Activated CD8-positive, alpha-beta memory T cell treated with anti-CD3 and anti-CD28 coated beads, Interleukin-2, amount 50 U/mL, for 4 hours (primary cell): ENCODE data around the gene BIK.
"Not testable (repeated sequence)": the region's sequence is repeated elsewhere in the genome, so short reads cannot be mapped to it uniquely, and the experiment has no call there.

Experiments
- DNase-seq: peaks from one replicate; pipeline ENCODE4 v3.0.0-alpha.2; 2020

BIK gene

DNA sequence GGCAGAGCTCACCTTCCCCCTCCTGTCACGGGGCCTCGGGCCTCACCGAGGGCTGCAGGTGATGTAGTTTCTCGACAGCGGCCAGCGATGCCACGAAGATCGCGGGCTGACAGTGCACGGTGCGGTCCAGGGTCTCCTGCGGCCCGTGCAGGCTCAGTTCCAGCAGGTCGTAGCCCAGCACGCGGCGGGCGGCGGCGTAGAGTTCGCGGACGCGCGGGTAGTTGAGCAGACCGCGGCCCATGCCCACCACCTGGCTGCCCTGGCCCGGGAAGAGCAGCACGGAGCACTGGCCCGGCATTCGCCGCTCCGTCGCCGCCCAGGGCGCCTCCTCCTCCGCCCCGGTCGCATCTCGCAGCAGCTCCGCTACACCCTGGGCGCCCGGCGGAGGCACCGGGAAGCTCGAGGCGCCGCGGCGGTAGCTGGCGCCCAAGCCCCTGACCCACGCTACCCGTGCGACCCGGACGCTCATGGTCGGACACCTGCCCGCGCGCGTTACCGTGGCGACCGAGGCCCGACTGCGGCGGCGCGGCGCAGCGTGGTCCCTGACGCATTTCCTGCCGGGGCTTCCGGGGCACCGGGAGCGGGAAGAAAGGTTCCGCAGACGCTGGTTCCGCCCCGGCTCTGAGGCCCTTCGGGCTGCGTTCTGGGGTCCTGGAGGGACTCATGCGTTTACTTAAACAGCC, 32.5 kb downstream of the BIK start, which contains the start of gene MCAT:
Gene MCAT (minus strand): TSS at position 519 of the 683 bp plus-strand sequence. CDS start 50 bp downstream, at position 469.
- peak; percentile 80 for DNase-seq

GRCh38 chr22:43144949-43145348, 34.4 kb downstream of the BIK start:
- no peak for DNase-seq

DNA sequence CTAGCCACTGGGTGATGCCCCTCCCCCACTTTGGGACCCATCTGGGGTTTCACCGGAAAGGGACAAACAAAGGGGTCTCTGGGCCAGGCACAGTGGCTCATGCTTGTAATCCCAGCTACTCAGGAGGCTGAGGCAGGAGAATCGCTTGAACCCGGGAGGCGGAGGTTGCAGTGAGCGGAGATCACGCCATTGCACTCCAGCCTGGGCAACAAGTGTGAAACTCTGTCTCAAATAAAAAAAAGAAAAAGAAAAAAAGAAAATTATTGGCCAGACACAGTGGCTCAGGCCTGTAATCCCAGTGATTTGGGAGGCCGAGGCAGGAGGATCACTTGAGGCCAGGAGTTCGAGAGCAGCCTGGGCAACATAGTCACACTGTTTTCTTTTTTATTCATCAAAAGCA, 34.8 kb downstream of the BIK start:
- not testable (repeated sequence) for DNase-seq

DNA sequence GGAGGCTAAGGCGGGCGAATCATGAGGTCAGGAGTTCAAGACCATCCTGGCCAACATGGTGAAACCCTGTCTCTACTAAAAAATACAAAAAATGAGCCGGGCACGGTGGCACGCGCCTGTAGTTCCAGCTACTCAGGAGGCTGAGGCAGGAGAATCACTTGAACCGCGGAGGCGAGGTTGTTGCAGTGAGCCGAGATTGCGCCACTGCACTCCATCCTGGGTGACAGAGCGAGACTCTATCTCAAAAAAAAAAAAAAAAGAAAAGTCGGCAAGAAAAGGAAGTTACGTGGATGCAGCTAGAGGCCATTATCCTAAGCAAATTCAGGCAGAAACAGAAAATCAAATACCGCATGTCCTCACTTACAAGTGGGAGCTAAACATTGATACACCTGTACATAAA, 35.8 kb downstream of the BIK start:
- not testable (repeated sequence) for DNase-seq

DNA sequence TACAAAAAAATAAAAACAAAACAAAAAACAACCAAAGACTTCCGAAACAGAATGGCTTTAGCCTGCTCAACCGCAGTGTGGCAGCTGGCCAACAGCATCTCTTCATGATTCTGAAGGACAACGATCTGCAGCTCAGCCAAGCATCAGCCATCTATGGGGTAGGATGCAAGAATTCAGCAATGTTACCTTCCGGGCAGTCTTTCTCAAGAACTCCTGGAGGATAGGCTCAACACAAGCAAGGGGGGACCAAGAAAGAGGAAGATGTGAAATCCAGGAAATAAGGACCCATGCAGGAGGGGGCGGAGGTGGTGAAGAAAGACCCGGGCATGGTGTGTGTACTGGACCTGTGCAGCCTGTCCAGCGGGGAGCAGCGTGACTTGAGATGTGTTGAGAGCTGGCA, 37.3 kb downstream of the BIK start:
- DNase-seq, result no peak

- no peak for DNase-seq
Measured at GRCh38 chr22:43148581-43148980, 38.0 kb downstream of the BIK start.

DNA sequence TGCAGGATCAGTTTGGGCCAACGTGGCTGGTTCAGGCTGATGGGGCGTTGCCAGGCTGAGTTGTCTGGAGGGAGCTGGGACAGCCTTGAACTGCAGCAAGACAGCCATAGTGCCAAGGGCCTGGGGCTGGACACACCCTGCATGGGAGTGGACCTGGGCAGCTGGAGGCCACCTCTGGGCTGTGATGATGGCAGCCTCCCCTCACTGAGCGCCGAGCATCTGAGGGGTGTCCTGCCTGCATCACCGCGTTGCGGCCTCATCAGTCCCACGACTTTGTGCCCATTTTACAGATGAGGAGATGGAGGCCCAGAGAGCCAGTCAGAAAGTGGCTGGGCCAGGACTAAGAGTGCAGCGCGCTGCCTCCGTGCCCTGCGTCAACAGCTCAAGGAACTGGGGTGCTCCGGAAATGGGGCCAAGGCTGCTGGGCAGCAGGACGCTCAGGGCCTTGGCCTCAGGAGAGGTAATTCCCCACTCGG, 40.2 kb downstream of the BIK start:
- no peak for DNase-seq

DNA sequence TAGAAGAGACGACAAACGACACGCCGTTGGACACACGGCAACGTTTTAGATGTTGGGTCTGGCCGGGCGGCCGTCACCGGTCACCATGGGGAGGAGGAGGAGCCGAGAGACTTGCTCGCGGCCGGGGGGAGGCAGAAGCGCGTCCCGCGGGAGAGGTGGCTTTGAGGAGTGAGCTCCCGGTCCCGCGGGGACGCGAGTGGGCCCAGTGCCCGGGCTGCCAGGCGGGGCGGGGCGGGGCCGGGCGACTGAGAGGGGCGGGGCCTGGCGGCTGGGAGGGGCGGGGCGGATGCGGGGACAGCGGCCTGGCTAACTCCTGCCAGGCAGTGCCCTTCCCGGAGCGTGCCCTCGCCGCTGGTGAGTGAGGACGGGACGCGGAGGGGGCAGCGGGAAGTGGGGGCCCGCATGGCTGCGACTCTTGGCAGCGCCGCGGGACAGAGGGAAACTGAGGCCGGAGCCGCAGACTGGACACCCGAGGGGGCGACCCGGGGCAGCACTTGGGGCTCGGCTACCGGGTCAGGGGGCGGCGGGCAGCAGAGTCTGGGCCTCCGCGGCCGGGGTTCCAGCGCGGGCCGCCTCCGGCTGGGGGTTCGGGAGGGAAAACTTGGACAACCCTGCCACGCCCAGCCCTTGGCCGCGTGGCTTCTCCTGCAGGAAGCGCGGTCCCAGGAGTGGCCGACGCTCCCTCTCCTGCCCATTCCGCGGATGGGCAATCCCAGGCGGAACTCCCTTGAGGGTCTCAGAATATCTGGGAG, 40.9 kb downstream of the BIK start, which contains the start of gene TSPO:
Gene TSPO (plus strand): TSS at position 309 of the 752 bp plus-strand sequence. CDS start 7,680 bp downstream, outside the sequence.
- peak; percentile 60 for DNase-seq

GRCh38 chr22:43152003-43152356, 41.4 kb downstream of the BIK start:
- DNase-seq, result no peak

DNA sequence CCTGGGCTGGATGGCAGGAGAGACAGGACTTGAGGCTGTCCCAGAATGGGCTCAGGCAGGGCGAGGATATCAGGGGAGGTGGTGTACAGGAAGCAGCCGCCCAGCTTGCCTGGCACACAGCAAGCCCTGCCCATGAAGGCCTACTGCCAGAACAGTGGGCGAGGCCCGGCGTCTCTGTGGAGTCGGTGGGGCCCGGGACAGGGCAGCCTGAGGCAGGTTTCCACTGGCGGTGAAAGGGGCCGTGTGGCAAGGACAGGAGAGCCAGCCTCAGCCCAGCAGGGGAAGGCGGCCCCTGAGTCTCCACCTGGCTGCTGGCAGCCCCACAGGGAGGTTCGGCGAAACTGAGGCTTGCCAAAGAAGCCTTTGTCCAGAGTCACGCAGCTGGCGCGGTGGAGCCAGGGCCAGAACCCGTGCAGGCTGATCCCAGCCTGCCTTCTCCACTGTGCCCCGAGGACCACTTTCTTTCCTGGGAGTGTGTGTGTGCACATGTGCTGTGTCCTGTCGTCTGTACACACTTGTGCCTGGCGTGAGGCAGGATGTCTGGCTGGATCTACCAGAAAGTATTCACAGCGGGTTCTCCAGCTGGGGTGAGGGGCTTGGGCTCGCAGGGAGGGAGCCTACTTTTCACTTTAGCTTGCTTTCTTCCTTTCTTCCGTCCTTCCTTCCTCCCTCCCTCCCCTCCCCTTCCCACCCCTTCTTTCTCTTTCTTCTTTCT, 42.0 kb downstream of the BIK start:
- DNase-seq, result peak; percentile 54

- DNase-seq, result no peak
Measured at GRCh38 chr22:43153899-43154298, 43.3 kb downstream of the BIK start.

- DNase-seq, result no peak
Measured at GRCh38 chr22:43154887-43155536, 44.5 kb downstream of the BIK start.

GRCh38 chr22:43155789-43156188, 45.2 kb downstream of the BIK start:
- DNase-seq, result no peak

DNA sequence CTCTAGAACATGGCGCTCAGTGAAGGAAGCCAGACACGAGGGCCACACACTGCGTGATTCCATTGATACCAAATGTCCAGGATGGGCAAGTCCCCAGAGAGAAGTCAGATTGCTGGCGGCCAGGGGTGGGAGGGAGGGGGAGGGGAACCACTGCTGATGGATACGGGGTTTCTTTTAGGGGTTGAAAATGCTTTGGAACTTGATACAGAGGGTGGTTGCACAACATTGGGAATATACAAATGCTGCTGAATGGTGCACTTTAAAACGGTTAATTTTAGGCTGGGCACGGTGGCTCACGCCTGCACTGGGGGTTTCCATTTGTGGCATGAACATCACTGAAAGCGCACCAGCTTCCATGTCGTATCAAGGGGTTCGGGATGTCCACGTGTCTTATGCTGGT, 45.9 kb downstream of the BIK start:
- no peak for DNase-seq

GRCh38 chr22:43157874-43158546, 47.5 kb downstream of the BIK start:
- DNase-seq, result no peak

DNA sequence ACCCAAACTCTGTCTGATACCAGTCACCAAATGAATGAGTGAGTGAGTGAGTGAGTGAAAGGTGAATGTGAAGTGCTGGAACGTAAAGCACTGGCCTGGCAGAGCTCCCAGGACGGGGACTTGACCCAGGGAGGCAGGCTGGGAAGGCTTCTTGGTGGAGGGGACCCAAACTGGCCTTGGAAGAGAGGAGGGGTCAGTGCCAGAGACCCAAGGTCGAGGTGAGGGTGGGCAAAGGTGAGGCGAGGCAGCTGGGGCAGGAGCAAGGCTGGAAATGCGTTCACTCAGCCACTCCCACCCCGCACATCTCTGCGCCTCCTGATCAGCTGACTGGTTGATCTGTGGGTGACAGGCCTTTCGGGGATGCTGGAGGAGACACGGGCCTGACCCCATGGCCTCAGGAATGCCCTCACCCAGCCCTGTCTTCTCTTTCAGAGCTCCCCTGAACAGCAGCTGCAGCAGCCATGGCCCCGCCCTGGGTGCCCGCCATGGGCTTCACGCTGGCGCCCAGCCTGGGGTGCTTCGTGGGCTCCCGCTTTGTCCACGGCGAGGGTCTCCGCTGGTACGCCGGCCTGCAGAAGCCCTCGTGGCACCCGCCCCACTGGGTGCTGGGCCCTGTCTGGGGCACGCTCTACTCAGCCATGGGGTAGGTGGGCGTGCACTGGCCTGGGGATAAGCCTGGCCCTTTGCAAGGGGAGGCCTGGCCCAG, 48.4 kb downstream of the BIK start:
- no peak for DNase-seq

DNA sequence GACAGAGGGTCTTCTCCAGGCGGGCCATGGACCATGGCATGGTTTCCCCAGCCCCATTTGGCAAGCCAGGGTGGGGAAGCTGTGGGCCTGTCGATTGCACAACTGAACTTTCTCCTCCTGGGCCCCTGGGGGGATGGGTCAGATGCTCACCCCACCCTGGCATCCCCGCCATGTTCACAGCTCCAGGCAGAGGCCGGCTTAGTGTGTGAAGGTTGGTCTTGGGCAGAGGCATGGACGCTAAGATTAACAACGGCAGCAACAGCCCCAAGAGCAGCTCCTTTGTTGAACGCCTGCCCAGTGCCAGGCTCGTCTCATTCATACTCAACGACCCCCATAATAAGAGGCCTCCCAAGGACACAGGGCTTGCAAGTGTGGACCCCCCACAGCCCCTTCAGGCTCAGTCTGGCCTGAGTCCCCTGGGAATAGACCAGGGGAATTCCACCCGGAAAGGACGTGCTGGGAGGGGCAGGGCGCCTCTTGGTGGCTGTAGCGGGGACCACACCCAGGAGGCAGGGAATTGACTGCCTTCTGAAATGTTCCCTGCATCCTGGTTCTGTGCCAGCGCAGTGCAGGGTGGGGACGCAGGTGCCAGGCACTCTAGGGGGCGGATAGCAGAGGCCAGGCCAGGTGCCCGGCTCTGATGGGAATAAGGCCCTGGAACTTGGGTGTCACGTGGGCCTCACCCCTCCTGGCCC, 49.1 kb downstream of the BIK start:
- DNase-seq, result no peak

- DNase-seq, result no peak
Measured at GRCh38 chr22:43160497-43161126, 50.1 kb downstream of the BIK start.

- DNase-seq, result no peak
Measured at GRCh38 chr22:43162412-43163150, 52.0 kb downstream of the BIK start.

GRCh38 chr22:43163241-43163795, 52.8 kb downstream of the BIK start:
- no peak for DNase-seq
